Liver (tissue), 3 donors: ENCODE data around the gene ACYP1.
A peak's percentile ranks its signal among the peaks of the same experiment; 100 is the strongest.

Experiments used
- EGR1 ChIP-seq, 2 donors: IDR thresholded peaks; 2 replicates each; pipeline ENCODE4 v1.6.1; 2016 to 2018; ENCODE audit warnings: antibody characterized with exemption in 2 of 2, low read depth in 2 of 2
- FOXA2 ChIP-seq: IDR thresholded peaks from 2 replicates; pipeline ENCODE4 v1.6.1; 2016; ENCODE audit warnings: antibody characterized with exemption
- GABPA ChIP-seq, 2 donors: IDR thresholded peaks in 1 of 2; conservative IDR thresholded peaks in 1 of 2; 2 replicates each; pipeline ENCODE4 v1.6.1; 2016; ENCODE audit warnings: antibody characterized with exemption in 2 of 2, mild to moderate bottlenecking in 1 of 2, moderate library complexity in 1 of 2
- JUND ChIP-seq, 2 donors: IDR thresholded peaks; 2 replicates each; pipeline ENCODE4 v1.6.1; 2016; ENCODE audit warnings: antibody characterized with exemption in 2 of 2
- SP1 ChIP-seq: IDR thresholded peaks from 2 replicates; pipeline ENCODE4 v1.6.1; 2018; ENCODE audit warnings: antibody characterized with exemption, mild to moderate bottlenecking
- TAF1 ChIP-seq: conservative IDR thresholded peaks from 2 replicates; pipeline ENCODE4 v1.6.1; 2016; ENCODE audit warnings: antibody characterized with exemption, mild to moderate bottlenecking
- YY1 ChIP-seq: IDR thresholded peaks from 2 replicates; pipeline ENCODE4 v1.6.1; 2016; ENCODE audit warnings: antibody characterized with exemption, mild to moderate bottlenecking
- TF ChIP-seq, protein P1 (sequence below): fragments of 150-350 bp; IDR thresholded peaks from 2 replicates; pipeline ENCODE4 v1.5.1; 2017; ENCODE audit warnings: improper control_type of control experiment, low read depth, low read length; ENCODE audit not compliant: missing input control
- TF ChIP-seq, protein P2 (sequence below): IDR thresholded peaks from 2 replicates; pipeline ENCODE4 v1.6.1; 2016; ENCODE audit warnings: antibody characterized with exemption
- TF ChIP-seq, protein P3 (sequence below): IDR thresholded peaks from 2 replicates; pipeline ENCODE4 v1.6.1; 2016; ENCODE audit warnings: antibody characterized with exemption, mild to moderate bottlenecking
- TF ChIP-seq, protein P4 (sequence below): IDR thresholded peaks from 2 replicates; pipeline ENCODE4 v1.6.1; 2016; ENCODE audit warnings: antibody characterized with exemption
- TF ChIP-seq, protein P5 (sequence below): IDR thresholded peaks from 2 replicates; pipeline ENCODE4 v1.6.1; 2016; ENCODE audit warnings: antibody characterized with exemption
- donor health status: healthy.
- donor health status: healthy.

DNA sequence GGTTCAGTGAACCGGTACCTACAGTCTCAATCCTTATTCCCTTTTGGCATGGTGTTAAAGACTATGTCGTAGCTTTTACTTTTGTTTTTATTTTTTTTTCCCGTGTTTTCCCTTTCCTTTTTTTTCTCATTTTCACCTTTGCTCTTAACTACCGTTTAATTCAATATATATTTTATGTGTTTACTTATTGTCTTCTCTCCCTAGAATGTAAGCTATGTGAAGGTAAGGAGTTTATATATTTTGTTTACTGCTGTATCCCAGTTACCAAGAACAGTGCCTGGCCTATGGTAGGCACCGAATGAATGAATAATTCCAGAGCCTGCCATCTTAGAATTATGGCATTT, 12.3 kb downstream of the ACYP1 start:
- TF ChIP-seq, protein P1, sequence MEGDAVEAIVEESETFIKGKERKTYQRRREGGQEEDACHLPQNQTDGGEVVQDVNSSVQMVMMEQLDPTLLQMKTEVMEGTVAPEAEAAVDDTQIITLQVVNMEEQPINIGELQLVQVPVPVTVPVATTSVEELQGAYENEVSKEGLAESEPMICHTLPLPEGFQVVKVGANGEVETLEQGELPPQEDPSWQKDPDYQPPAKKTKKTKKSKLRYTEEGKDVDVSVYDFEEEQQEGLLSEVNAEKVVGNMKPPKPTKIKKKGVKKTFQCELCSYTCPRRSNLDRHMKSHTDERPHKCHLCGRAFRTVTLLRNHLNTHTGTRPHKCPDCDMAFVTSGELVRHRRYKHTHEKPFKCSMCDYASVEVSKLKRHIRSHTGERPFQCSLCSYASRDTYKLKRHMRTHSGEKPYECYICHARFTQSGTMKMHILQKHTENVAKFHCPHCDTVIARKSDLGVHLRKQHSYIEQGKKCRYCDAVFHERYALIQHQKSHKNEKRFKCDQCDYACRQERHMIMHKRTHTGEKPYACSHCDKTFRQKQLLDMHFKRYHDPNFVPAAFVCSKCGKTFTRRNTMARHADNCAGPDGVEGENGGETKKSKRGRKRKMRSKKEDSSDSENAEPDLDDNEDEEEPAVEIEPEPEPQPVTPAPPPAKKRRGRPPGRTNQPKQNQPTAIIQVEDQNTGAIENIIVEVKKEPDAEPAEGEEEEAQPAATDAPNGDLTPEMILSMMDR = no peak
- TF ChIP-seq SP1 = no peak
- TF ChIP-seq YY1 = no peak
- TF ChIP-seq, protein P2, sequence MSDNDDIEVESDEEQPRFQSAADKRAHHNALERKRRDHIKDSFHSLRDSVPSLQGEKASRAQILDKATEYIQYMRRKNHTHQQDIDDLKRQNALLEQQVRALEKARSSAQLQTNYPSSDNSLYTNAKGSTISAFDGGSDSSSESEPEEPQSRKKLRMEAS = no peak
- TF ChIP-seq, protein P3, sequence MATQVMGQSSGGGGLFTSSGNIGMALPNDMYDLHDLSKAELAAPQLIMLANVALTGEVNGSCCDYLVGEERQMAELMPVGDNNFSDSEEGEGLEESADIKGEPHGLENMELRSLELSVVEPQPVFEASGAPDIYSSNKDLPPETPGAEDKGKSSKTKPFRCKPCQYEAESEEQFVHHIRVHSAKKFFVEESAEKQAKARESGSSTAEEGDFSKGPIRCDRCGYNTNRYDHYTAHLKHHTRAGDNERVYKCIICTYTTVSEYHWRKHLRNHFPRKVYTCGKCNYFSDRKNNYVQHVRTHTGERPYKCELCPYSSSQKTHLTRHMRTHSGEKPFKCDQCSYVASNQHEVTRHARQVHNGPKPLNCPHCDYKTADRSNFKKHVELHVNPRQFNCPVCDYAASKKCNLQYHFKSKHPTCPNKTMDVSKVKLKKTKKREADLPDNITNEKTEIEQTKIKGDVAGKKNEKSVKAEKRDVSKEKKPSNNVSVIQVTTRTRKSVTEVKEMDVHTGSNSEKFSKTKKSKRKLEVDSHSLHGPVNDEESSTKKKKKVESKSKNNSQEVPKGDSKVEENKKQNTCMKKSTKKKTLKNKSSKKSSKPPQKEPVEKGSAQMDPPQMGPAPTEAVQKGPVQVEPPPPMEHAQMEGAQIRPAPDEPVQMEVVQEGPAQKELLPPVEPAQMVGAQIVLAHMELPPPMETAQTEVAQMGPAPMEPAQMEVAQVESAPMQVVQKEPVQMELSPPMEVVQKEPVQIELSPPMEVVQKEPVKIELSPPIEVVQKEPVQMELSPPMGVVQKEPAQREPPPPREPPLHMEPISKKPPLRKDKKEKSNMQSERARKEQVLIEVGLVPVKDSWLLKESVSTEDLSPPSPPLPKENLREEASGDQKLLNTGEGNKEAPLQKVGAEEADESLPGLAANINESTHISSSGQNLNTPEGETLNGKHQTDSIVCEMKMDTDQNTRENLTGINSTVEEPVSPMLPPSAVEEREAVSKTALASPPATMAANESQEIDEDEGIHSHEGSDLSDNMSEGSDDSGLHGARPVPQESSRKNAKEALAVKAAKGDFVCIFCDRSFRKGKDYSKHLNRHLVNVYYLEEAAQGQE = peak; percentile 2
- TF ChIP-seq GABPA (IDR thresholded peaks at IDR 0.05 in 1 of 2, conservative IDR thresholded peaks at IDR 0.05 in 1 of 2) = no peak
- TF ChIP-seq EGR1 (IDR thresholded peaks at IDR 0.05; ENCODE audit: low read depth in 2 of 2) = no peak
- no peak for TF ChIP-seq JUND (IDR thresholded peaks at IDR 0.05)
- TF ChIP-seq, protein P4, sequence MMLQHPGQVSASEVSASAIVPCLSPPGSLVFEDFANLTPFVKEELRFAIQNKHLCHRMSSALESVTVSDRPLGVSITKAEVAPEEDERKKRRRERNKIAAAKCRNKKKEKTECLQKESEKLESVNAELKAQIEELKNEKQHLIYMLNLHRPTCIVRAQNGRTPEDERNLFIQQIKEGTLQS = no peak
- TF ChIP-seq TAF1 = no peak
- no peak for TF ChIP-seq FOXA2
- TF ChIP-seq, protein P5, sequence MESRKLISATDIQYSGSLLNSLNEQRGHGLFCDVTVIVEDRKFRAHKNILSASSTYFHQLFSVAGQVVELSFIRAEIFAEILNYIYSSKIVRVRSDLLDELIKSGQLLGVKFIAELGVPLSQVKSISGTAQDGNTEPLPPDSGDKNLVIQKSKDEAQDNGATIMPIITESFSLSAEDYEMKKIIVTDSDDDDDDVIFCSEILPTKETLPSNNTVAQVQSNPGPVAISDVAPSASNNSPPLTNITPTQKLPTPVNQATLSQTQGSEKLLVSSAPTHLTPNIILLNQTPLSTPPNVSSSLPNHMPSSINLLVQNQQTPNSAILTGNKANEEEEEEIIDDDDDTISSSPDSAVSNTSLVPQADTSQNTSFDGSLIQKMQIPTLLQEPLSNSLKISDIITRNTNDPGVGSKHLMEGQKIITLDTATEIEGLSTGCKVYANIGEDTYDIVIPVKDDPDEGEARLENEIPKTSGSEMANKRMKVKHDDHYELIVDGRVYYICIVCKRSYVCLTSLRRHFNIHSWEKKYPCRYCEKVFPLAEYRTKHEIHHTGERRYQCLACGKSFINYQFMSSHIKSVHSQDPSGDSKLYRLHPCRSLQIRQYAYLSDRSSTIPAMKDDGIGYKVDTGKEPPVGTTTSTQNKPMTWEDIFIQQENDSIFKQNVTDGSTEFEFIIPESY = no peak
